KG1 (cell line): ENCODE results near the gene SMIM44.
A peak's percentile ranks its signal among the peaks of the same experiment; 100 is the strongest.
"Not testable (repeated sequence)": the region's sequence is repeated elsewhere in the genome, so short reads cannot be mapped to it uniquely, and the experiment has no call there.

Source experiments
- DNase-seq: peaks from one replicate; lab custom pipeline; 2025; lab: John Stamatoyannopoulos, UW

The SMIM44 gene

GRCh38 chr19:3517638-3518037 is 34.4 kb upstream of the SMIM44 start:
- no peak for DNase-seq

- DNase-seq, result no peak
Observed at GRCh38 chr19:3516675-3517207, 33.5 kb upstream of the SMIM44 start.

GRCh38 chr19:3515891-3516422 is 32.7 kb upstream of the SMIM44 start:
- no peak for DNase-seq

- no peak for DNase-seq
Observed at GRCh38 chr19:3514930-3515329, 31.7 kb upstream of the SMIM44 start.

GRCh38 chr19:3513229-3514140 is 30.2 kb upstream of the SMIM44 start:
- no peak for DNase-seq

- DNase-seq, result no peak
Observed at GRCh38 chr19:3512562-3513228, 29.5 kb upstream of the SMIM44 start.

GRCh38 chr19:3511506-3512251 is 28.4 kb upstream of the SMIM44 start:
- DNase-seq, result no peak

GRCh38 chr19:3510727-3511126 is 27.5 kb upstream of the SMIM44 start:
- DNase-seq, result no peak

- DNase-seq, result no peak
Observed at GRCh38 chr19:3509566-3509989, 26.3 kb upstream of the SMIM44 start.

- no peak for DNase-seq
Observed at GRCh38 chr19:3508771-3509535, 25.7 kb upstream of the SMIM44 start.

GRCh38 chr19:3508121-3508661 is 24.9 kb upstream of the SMIM44 start:
- not testable (repeated sequence) for DNase-seq

- DNase-seq, result no peak
Observed at GRCh38 chr19:3507371-3508120, 24.3 kb upstream of the SMIM44 start.

- no peak for DNase-seq
Observed at GRCh38 chr19:3506384-3507340, 23.4 kb upstream of the SMIM44 start.

GRCh38 chr19:3505598-3506383 is 22.6 kb upstream of the SMIM44 start, which contains the start of gene FZR1:
Gene FZR1 (plus strand): TSS chr19:3506311. CDS start chr19:3522990, 16,679 bp downstream.
- DNase-seq, result peak; percentile 94

GRCh38 chr19:3504735-3505134 is 21.5 kb upstream of the SMIM44 start:
- DNase-seq, result no peak

- no peak for DNase-seq
Observed at GRCh38 chr19:3503036-3503572, 19.9 kb upstream of the SMIM44 start.

- no peak for DNase-seq
Observed at GRCh38 chr19:3501780-3502179, 18.5 kb upstream of the SMIM44 start.
